Measurements from ENCODE around the gene MS4A10. TPM values are rescaled to one million over a fixed set of nuclear protein-coding genes. Genes with fewer than 3 reads are reported as not detected.

The MS4A10 gene
- total and polyA plus RNA-seq, 9 of the 15 experiments (the other 6 are each of a cell fraction or from before 2014, with no cell fraction given), result not detected

GRCh38 chr11:60791153-60791933, 6.2 kb downstream of the MS4A10 start:
- no peak for DNase-seq (ENCODE audit: extremely low read depth in 1 of 4, low spot score in 3 of 4)
- Histone ChIP-seq H2AFZ (ENCODE audit: low read depth, low read length) (no peak overlapping the region), H3K36me3 (ENCODE audit: control insufficient read depth, insufficient read depth, low read length) (no peaks in the 10 kb centered on the region), H3K4me1 (replicated peaks in 1 of 2; ENCODE audit: control insufficient read depth in 2 of 2, insufficient read depth in 2 of 2, low read length in 2 of 2) (no peaks in the 10 kb centered on the region), H3K27me3 (ENCODE audit: control insufficient read depth in 2 of 2, insufficient read depth in 2 of 2, low read length in 2 of 2) (peaks cover 0 to 44% of the 10 kb centered on the region in 2 experiments; a peak in 2 of 5 replicates), H3K9ac (ENCODE audit: insufficient read depth in 1 of 2, low read depth in 2 of 2, low read length in 2 of 2) (no peak overlapping the region), H3K9me3 (replicated peaks; ENCODE audit: control insufficient read depth, insufficient read depth, low read depth, low read length) (no peaks in the 10 kb centered on the region), H3K79me2 (ENCODE audit: control insufficient read depth, insufficient read depth, low read length) (no peaks in the 10 kb centered on the region), H3K4me2 (ENCODE audit: insufficient read depth, low read length) (no peak overlapping the region), H4K20me1 (replicated peaks; ENCODE audit: control insufficient read depth, insufficient read depth, low read length) (no peaks in the 10 kb centered on the region), H3K4me3 (no peak overlapping the region), H3K27ac (ENCODE audit: extremely low read depth, low read depth, low read length) (no peak overlapping the region), H3K9me1 (ENCODE audit: control insufficient read depth, insufficient read depth, low read length) (no peaks in the 10 kb centered on the region)
- in situ Hi-C loops (cut with MboI) (no loop called here), intact Hi-C loops (cut with micrococcal nuclease) (no loop called here)
- 3% methylated on average over 4 of the region's 4 CpGs for WGBS (ENCODE audit: insufficient coverage, low coverage, missing lambda C conversion rate)
- no TSS peak for BruUV-seq (replicated peaks)
- no peak for ATAC-seq
- no peak for FAIRE-seq
- no peak for TF ChIP-seq HNRNPH1 (optimal IDR thresholded peaks at IDR 0.05; ENCODE audit: low read depth, low read length)
- no peak for TF ChIP-seq JUN (IDR thresholded peaks at IDR 0.05; ENCODE audit: borderline replicate concordance, low read depth, low read length)
- TF ChIP-seq JUN (CRISPR knock-in tag; IDR thresholded peaks at IDR 0.05; ENCODE audit: borderline replicate concordance), result no peak
- no peak for TF ChIP-seq NCOA1 (IDR thresholded peaks at IDR 0.05; ENCODE audit: low read depth)
- TF ChIP-seq NR1H2 (CRISPR knock-in tag; IDR thresholded peaks at IDR 0.05), result no peak
- TF ChIP-seq SRSF1 (IDR thresholded peaks at IDR 0.05; ENCODE audit: low read depth, low read length), result no peak
- TF ChIP-seq, protein P1, sequence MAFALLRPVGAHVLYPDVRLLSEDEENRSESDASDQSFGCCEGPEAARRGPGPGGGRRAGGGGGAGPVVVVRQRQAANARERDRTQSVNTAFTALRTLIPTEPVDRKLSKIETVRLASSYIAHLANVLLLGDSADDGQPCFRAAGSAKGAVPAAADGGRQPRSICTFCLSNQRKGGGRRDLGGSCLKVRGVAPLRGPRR (CRISPR knock-in tag; IDR thresholded peaks at IDR 0.05), result no peak
- no peak for TF ChIP-seq ZNF408 (CRISPR knock-in tag; IDR thresholded peaks at IDR 0.05; ENCODE audit: low read depth)
- TF ChIP-seq TAL1 (IDR thresholded peaks at IDR 0.05), result no peak
- TF ChIP-seq PCBP2 (IDR thresholded peaks at IDR 0.05; ENCODE audit: low read depth, low read length, poor library complexity, severe bottlenecking), result no peak
- TF ChIP-seq ZNF347 (CRISPR knock-in tag; IDR thresholded peaks at IDR 0.05; ENCODE audit: low read depth), result no peak
- no peak for TF ChIP-seq XRCC4 (IDR thresholded peaks at IDR 0.05; ENCODE audit: extremely low read depth, insufficient read depth, insufficient read length)
- no peak for TF ChIP-seq ZNF431 (CRISPR knock-in tag; IDR thresholded peaks at IDR 0.05)
- no peak for TF ChIP-seq RCOR1 (IDR thresholded peaks at IDR 0.05; ENCODE audit: borderline replicate concordance in 1 of 2, low read depth in 2 of 2, low read length in 2 of 2)
- TF ChIP-seq YBX1 (IDR thresholded peaks at IDR 0.05), result no peak
- TF ChIP-seq SRSF3 (IDR thresholded peaks at IDR 0.05; ENCODE audit: insufficient read depth, low read length), result no peak
- TF ChIP-seq THRA (IDR thresholded peaks at IDR 0.05), result no peak
- TF ChIP-seq PYGO2 (tag; IDR thresholded peaks at IDR 0.05), result no peak
- TF ChIP-seq KLF13 (tag; IDR thresholded peaks at IDR 0.05; ENCODE audit: borderline replicate concordance, low read depth), result no peak
- no peak for TF ChIP-seq MTA3 (IDR thresholded peaks at IDR 0.05; ENCODE audit: borderline replicate concordance)
- no peak for TF ChIP-seq PTBP1 (IDR thresholded peaks at IDR 0.05; ENCODE audit: low read depth, low read length)
- POLR2A ChIA-PET, result interaction anchor here (0.8 to 1.3 kb wide), 2 partner anchors 8 to 14 kb away, joined by 3 to 4 read pairs; no protein-coding TSS in a partner anchor
- CTCF ChIA-PET (ENCODE audit: low intra/inter-chr PET ratio), result no interaction called here
